ENCODE measurements around the gene AFF1. TPM values are rescaled to one million over a fixed set of nuclear protein-coding genes. Genes with fewer than 3 reads are reported as not detected.
"Not testable (repeated sequence)": the region's sequence is repeated elsewhere in the genome, so short reads cannot be mapped to it uniquely, and the experiment has no call there.

AFF1 gene
- total RNA-seq, 1 donor from 2014 or later: 122 TPM

GRCh38 chr4:87076690-87077358 is 142.0 kb downstream of the AFF1 start:
- DNase-seq (ENCODE audit: low spot score): no peak

GRCh38 chr4:87077914-87078585 is 143.2 kb downstream of the AFF1 start:
- no peak for DNase-seq (ENCODE audit: low spot score)

- DNase-seq (ENCODE audit: low spot score): no peak
These were observed 144.2 kb downstream of the AFF1 start for GRCh38 chr4:87078987-87079486.

- DNase-seq (ENCODE audit: low spot score): no peak
These were observed 145.2 kb downstream of the AFF1 start for GRCh38 chr4:87079967-87080366.

- no peak for DNase-seq (ENCODE audit: low spot score)
These were observed 145.7 kb downstream of the AFF1 start for GRCh38 chr4:87080462-87080861.

- DNase-seq (ENCODE audit: low spot score): no peak
These were observed 147.0 kb downstream of the AFF1 start for GRCh38 chr4:87081826-87082225.

GRCh38 chr4:87085732-87086131 is 150.9 kb downstream of the AFF1 start:
- DNase-seq (ENCODE audit: low spot score): not testable (repeated sequence)

GRCh38 chr4:87086143-87086805 is 151.5 kb downstream of the AFF1 start:
- no peak for DNase-seq (ENCODE audit: low spot score)

GRCh38 chr4:87087015-87087414 is 152.2 kb downstream of the AFF1 start:
- DNase-seq (ENCODE audit: low spot score): no peak

GRCh38 chr4:87087420-87087819 is 152.6 kb downstream of the AFF1 start:
- DNase-seq (ENCODE audit: low spot score): no peak

- no peak for DNase-seq (ENCODE audit: low spot score)
These were observed 153.4 kb downstream of the AFF1 start for GRCh38 chr4:87088186-87088585.

- DNase-seq (ENCODE audit: low spot score): no peak
These were observed 154.6 kb downstream of the AFF1 start for GRCh38 chr4:87089368-87089767.

GRCh38 chr4:87090305-87090704 is 155.5 kb downstream of the AFF1 start:
- no peak for DNase-seq (ENCODE audit: low spot score)

- DNase-seq (ENCODE audit: low spot score): no peak
These were observed 157.8 kb downstream of the AFF1 start for GRCh38 chr4:87092389-87093141.

- no peak for DNase-seq (ENCODE audit: low spot score)
These were observed 158.8 kb downstream of the AFF1 start for GRCh38 chr4:87093443-87094123.

- DNase-seq (ENCODE audit: low spot score): no peak
These were observed 162.3 kb downstream of the AFF1 start for GRCh38 chr4:87097075-87097474.

GRCh38 chr4:87100168-87100567 is 165.4 kb downstream of the AFF1 start:
- DNase-seq (ENCODE audit: low spot score): no peak

- no peak for DNase-seq (ENCODE audit: low spot score)
These were observed 166.9 kb downstream of the AFF1 start for GRCh38 chr4:87101543-87102199.

GRCh38 chr4:87103086-87103485 is 168.3 kb downstream of the AFF1 start:
- no peak for DNase-seq (ENCODE audit: low spot score)

- DNase-seq (ENCODE audit: low spot score): no peak
These were observed 168.9 kb downstream of the AFF1 start for GRCh38 chr4:87103691-87104187.

Data from mesenteric fat pad (tissue), 1 donor.